GM19372 (cell line): ENCODE measurements around the gene COBL.

Source experiments
- ATAC-seq: cut with Tn5 transposase; IDR thresholded peaks from one replicate; pipeline ENCODE4 v1.9.1; 2021; ENCODE audit warnings: mild to moderate bottlenecking, low read depth, moderate library complexity; ENCODE audit not compliant: unreplicated experiment

Gene COBL

GRCh38 chr7:51128545-51129435, 187.8 kb downstream of the COBL start:
- ATAC-seq, result no peak

- no peak for ATAC-seq
Measured at GRCh38 chr7:51127618-51127904, 189.0 kb downstream of the COBL start.

- no peak for ATAC-seq
Measured at GRCh38 chr7:51126813-51127617, 189.6 kb downstream of the COBL start.

- ATAC-seq, result no peak
Measured at GRCh38 chr7:51126324-51126723, 190.3 kb downstream of the COBL start.

- ATAC-seq, result no peak
Measured at GRCh38 chr7:51124321-51124720, 192.3 kb downstream of the COBL start.

- no peak for ATAC-seq
Measured at GRCh38 chr7:51123322-51124019, 193.1 kb downstream of the COBL start.

GRCh38 chr7:51121931-51122425, 194.6 kb downstream of the COBL start:
- ATAC-seq, result no peak

GRCh38 chr7:51121036-51121790, 195.4 kb downstream of the COBL start:
- no peak for ATAC-seq

GRCh38 chr7:51118628-51119027, 198.0 kb downstream of the COBL start:
- ATAC-seq, result no peak

- no peak for ATAC-seq
Measured at GRCh38 chr7:51114501-51114900, 202.1 kb downstream of the COBL start.

GRCh38 chr7:51113962-51114361, 202.6 kb downstream of the COBL start:
- no peak for ATAC-seq

- no peak for ATAC-seq
Measured at GRCh38 chr7:51113560-51113959, 203.0 kb downstream of the COBL start.

GRCh38 chr7:51111241-51111940, 205.2 kb downstream of the COBL start:
- no peak for ATAC-seq

GRCh38 chr7:51108134-51108533, 208.5 kb downstream of the COBL start:
- no peak for ATAC-seq

- ATAC-seq, result no peak
Measured at GRCh38 chr7:51104278-51104677, 212.3 kb downstream of the COBL start.

- no peak for ATAC-seq
Measured at GRCh38 chr7:51103718-51104117, 212.9 kb downstream of the COBL start.

- no peak for ATAC-seq
Measured at GRCh38 chr7:51102828-51103227, 213.8 kb downstream of the COBL start.

GRCh38 chr7:51101111-51101757, 215.4 kb downstream of the COBL start:
- no peak for ATAC-seq

GRCh38 chr7:51090411-51090810, 226.2 kb downstream of the COBL start:
- no peak for ATAC-seq
